DOHH2 (cell line): ENCODE results near the gene NLK.

Source experiments
- EZH2phosphoT487 ChIP-seq: fragments of 200-600 bp; sonication (generic); IDR thresholded peaks from 2 replicates; pipeline ENCODE4 v1.6.1; 2017; ENCODE audit warnings: borderline replicate concordance, mild to moderate bottlenecking, antibody characterized with exemption, low read length, moderate library complexity, mixed read lengths
- TF ChIP-seq, protein P1 (sequence below): fragments of 200-600 bp; sonication (generic); IDR thresholded peaks from one replicate; pipeline ENCODE4 v1.5.1; 2014; ENCODE audit warnings: antibody characterized with exemption, mild to moderate bottlenecking, low read depth, low read length; ENCODE audit not compliant: poor library complexity, severe bottlenecking

DNA sequence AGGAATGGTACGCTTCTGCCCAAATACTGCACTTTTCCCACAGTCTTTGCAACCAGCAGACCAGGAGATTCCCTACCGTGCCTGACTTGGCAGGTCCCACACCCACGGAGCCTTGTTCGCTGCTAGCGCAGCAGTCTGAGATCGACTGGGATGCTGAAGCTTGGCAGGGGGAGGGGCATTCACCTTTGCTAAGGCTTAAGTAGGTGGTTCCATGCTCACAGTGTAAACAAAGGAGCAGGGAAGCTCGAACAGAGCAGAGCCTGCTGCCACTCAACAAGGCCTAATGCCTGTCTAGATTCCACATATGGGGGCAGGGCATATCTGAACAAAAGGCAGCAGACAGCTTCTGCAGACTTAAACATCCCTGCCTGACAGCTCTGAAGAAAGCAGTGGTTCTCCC, 169.3 kb downstream of the NLK start:
- TF ChIP-seq, protein P1, sequence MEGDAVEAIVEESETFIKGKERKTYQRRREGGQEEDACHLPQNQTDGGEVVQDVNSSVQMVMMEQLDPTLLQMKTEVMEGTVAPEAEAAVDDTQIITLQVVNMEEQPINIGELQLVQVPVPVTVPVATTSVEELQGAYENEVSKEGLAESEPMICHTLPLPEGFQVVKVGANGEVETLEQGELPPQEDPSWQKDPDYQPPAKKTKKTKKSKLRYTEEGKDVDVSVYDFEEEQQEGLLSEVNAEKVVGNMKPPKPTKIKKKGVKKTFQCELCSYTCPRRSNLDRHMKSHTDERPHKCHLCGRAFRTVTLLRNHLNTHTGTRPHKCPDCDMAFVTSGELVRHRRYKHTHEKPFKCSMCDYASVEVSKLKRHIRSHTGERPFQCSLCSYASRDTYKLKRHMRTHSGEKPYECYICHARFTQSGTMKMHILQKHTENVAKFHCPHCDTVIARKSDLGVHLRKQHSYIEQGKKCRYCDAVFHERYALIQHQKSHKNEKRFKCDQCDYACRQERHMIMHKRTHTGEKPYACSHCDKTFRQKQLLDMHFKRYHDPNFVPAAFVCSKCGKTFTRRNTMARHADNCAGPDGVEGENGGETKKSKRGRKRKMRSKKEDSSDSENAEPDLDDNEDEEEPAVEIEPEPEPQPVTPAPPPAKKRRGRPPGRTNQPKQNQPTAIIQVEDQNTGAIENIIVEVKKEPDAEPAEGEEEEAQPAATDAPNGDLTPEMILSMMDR: no peak
- no peak for TF ChIP-seq EZH2phosphoT487
